ENCODE data around the gene UNC5C.

The UNC5C gene

DNA sequence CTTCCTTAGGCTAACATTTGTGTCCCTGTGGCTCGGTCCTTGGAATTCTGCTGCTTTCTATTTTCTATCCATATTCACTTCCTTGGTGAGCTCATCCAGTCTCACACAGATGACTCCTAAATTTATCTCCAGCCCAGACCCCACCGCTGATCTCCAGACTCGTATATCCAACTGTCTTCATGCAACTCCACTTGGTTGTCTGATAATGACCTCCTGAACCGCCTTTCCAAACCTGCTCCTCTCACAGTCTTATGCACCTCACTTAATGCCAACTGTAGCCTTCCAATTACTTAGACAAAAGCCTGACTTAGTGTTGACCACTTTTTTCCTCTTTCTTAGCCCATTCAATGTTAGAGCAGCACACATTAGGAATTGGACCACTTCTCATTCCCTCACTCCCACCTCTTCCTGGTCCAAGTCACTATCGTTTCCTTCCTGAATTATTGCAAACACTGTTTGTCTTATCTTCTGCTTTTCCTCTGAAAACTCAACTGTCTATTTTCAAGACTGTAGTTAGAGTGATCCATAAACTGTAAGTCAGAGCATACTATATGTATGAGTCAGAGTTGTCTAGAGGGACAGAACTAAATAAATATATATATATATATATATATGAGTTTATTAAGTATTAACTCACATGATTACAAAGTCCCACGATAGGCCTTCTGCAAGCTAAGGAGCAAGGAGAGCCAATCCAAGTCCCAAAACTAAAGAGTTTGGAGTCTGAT is 292.5 kb downstream of the UNC5C start:
- no peak for DNase-seq

DNA sequence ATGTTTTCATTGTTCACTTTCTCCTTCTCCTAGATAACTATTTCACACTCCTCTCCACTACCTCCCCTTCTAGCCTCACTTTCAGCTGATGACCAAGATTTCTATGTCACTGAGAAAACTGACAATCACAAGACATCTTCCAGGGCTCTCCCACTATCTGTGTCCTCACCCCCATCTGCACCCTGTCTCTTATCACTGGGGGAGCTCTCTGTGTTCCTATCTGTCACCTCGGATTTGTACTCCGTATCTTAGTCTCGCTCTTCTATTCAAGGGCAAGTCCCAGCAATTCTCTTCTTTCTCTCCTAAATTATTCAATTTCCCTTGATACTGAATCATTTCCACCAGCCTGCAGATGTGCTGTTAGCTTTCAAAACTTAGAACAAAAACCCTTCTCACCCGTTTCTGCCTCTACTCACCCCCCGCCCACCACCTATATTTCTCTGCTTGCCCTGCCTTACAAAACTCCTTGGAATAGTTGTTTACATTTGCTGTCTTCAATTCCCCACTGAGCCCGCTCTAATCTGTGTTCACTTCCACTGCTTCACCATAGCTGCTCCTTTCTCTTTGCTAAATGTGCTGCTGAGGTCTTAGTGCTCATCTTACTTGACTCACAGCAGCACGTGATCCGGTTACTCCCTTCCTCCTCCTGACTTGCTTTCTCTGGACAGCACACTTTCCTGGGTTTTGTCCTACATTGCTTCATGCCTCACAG is 293.2 kb downstream of the UNC5C start:
- no peak for DNase-seq

- DNase-seq, result no peak
These were observed 297.2 kb downstream of the UNC5C start for GRCh38 chr4:95251568-95251967.

GRCh38 chr4:95250544-95251137 is 298.1 kb downstream of the UNC5C start:
- no peak for DNase-seq

DNA sequence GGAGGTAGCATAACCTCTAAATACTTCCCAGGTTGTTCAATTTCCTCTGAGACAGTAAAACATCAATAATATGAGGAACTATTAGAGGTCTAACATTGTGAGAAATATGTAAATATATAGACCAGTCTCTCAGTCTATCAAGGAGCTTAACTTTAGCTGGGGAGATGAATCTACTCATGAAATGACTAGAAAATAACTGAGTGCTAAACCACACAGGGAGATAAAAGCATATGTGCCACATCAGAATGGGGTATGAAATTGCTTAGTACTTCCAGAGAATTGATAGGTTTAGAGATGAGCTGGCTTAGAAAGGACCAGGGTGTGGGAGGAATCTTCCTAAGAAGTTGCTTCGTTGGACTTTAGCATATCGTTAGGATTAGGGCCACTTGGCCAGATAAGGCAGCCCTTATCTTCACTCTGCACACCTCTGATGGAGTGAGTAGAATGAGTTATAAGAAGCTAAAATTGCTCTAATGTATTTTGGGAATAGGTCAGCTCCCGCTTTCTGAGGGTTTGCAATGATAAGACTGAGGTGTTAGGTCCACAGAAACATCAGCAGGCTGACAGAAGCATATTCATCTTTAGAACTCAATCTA is 299.2 kb downstream of the UNC5C start:
- DNase-seq, result no peak

GRCh38 chr4:95248720-95249425 is 299.9 kb downstream of the UNC5C start:
- DNase-seq, result no peak

DNA sequence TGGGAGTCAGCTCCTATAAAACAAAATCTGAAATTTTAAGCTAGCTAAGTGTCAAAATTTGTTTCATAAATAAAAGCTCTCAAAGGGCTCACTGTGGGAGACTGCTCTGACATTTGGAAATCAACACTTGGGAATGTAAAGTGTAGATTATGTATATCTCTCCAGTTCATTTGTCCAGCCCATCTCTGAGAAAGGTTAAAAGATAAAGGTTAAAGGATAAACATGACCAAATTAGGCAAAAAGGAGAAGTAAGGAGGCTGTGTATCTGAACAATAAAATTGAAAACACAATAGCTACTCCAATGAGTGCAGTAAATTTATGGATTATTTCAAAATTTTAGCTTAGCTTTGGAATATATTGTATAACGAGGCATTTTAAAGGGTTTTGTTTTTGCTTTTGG is 304.9 kb downstream of the UNC5C start:
- no peak for DNase-seq

- DNase-seq, result no peak
These were observed 310.2 kb downstream of the UNC5C start for GRCh38 chr4:95238554-95238953.

DNA sequence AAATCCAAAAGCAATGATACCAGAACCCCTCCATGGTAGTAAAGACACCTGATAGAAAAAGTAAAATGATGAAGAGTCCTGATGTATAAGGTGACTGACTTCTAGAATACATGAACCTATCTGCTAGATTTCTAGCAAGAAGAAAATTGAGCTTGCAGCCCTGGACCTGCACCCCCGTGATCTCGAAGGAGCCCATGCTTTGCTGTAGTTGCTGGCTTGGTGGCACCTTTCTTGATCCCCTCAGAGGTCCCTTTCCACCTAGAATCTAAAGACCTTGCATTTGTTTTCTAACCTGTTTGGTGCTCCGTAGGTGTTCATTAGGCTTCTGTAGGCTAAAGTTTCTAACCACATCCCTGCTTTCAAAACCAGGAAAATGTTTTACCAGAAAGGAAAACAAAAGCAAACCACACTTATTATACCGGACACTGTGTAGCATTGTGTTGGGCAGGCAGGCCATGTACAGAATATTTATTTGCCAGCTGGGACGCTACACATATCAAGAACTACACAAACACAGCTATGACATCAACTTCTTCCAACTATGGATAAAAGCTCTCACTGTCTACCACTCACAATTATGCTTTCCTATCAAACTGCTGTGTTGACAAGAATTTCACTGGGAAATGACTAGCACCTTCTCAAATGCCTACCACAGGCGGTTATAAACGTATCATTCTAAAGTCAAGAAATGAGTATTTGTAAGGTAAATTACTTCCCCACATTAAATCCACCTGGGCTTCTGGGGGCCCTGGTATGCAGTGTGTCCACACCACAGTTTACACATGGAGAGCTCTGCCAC is 316.2 kb downstream of the UNC5C start:
- no peak for DNase-seq

GRCh38 chr4:95231681-95232080 is 317.1 kb downstream of the UNC5C start:
- no peak for DNase-seq

DNA sequence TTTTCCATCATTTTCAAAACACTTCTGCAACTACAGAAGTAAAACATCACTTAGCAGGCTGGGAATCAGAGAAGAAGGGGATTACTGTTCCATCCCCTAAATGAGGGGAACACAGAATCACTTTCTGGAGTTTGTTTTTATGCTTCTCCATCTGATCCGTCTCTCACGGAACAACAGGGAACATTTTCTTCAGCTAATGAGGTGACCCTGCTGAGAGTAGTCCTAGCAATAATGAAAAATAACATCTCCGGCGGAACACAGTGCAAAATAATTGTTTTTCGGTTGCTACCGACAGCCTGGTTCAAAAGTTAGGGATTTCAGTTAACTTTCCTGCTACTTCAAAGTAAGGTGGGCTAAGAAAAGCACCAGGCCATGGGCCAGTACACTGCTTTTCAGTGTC is 322.9 kb downstream of the UNC5C start:
- DNase-seq, result no peak

DNA sequence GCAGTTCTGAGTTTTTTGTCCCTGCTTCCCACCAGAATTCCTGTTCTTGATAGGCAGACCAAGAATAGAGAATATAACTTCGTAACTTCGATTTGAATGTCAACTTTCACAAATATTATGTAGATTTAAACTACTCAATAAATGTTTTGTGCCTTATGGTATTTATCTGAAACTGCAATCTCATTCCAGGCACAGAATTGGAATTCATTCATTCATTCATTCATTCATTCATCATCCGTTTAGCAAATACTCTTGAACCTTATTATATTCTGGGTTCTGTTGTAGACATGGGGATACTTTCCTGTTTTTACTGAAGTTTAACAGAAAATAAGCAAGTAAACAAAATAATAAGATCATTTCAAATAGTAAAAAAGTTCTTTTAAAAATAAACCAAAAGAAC is 324.4 kb downstream of the UNC5C start:
- DNase-seq, result no peak

GRCh38 chr4:95220205-95221175 is 328.3 kb downstream of the UNC5C start:
- no peak for DNase-seq

- DNase-seq, result no peak
These were observed 329.7 kb downstream of the UNC5C start for GRCh38 chr4:95219109-95219508.

DNA sequence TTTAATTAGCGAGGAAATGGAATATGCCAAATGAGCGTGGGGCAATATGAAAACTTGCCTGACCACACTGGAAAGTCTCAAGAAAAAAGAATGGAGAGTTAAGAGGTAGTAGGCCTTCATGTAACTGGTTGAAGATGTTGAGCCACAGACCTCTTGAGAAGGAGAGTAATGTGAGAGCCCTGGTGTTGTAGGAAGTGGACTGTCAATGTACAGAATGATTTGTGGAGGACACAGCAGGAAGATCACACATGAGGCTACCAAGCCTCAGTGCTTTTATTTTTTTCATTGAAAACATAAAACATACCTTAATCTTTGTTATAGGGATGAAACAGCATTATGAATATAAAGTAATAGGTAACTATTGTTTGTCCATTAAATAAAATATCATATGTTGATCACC is 331.6 kb downstream of the UNC5C start:
- no peak for DNase-seq

DNA sequence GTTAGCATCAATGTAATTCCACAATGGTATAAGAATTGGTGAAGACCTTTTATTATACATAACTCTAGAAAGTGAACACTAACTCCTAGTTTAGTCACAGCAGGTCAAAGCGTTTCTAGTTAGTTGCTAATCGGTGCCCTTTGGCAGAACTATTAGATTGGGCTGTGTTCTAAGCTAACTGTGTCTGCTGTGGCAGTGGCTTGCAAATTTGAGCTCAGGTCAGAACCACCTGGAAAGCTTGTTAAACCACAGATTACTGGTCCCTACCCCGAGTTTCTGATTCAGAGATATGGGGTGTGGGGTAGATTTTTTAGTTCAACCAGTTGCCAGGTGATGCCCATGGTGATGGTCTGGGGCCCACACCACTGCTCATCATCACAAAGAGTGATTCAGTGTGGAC is 332.1 kb downstream of the UNC5C start:
- no peak for DNase-seq

GRCh38 chr4:95215991-95216605 is 332.7 kb downstream of the UNC5C start:
- no peak for DNase-seq

DNA sequence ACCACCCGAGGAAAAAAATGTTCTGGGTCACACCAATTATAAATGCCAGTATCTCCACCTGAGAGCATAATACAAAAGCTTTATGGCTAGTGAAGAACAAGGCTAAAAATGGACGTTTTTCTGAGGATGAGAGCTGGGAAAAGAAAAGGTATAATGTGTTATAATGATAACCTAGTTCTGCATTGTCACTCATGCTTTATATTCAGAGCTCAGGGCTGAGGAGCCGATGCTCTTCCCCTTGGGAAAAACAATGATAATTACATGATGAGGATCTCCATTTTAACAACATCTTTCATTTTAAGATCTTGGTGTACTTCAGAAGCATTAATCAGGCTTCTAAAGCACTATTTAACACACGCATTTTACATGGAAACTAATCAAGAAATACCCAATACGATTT is 333.7 kb downstream of the UNC5C start:
- no peak for DNase-seq

DNA sequence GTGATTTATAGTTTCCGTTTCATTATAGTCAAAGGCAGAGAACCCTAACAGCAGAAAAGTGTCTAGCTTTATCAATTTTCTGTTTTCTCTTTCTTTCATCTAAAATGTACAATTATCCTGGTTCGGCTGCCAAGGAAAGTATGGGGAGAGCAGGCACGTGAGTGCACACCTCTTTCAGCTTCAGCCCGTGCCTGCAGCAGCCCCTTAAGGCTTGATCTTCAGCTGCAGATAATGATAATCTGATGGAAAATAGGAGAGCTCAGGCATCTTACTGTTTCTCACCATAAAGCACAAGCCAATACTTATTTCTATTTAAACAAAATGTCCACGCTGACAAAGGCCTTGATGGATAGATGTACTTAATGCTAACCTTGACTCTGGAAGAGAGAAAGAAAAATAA is 334.4 kb downstream of the UNC5C start:
- no peak for DNase-seq

DNA sequence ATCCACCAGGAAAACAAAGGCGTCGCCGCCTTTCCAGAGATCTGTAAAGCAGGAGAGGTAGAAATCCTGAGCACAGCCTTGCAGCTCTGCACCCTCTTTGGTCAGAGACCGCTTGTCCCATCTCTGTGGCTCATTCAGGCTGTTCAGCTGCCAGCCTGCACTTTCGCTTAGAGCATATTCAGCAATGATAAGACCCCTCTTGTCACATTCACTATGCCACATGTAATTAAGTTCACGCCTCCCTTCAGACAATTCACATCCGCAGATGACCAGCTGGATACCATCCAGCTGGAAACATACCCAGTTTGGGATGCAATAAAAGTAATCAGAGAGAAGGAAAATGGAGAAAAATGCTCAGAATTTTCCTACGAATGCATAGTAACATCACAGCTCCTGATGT is 335.4 kb downstream of the UNC5C start:
- no peak for DNase-seq

DNA sequence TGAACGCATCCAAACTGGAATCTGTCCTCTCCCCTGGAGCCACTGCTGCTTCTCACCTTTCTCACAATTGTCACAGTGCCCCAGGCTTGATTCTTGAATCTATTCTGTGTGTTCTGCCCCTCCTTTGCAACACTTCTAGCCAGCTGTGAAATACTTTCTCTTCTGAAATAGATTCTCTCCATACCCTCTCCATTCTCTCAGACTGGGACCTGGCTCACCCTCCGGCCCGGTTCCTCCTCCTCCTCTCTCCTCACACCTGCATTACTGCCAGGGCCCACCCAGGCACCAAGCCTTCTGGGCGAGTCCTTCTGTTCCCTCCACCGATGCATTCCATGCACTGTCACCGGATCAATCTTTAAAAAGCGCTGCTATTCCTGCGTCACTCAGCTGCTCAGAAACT is 336.1 kb downstream of the UNC5C start:
- DNase-seq, result no peak
